Measurements from ENCODE around the gene TEKTIP1.

Gene TEKTIP1

DNA sequence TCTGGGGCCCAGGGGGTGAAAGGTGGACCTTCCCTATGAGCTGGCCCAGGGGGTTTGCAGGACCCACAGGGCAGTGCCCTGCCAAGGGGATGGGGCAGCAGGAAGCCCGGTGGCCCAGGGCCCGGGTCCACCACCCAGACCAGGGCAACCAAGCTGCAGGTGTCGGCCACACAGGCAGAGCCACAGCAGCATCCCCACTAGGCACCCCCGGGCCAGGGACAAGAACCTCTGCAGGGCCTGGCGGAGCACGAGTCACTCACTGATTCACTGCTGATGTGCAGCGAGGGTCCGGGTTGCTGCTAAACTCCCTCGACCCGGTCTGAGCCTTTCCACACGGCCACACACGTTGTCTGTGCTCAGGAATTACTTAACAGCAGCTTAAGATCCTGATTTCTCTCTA is 24.0 kb upstream of the TEKTIP1 start:
- no peak overlapping the region for H2AFZ ChIP-seq (ENCODE audit: low read length)
- H2BK12ac ChIP-seq (ENCODE audit: low read length), result no peak overlapping the region
- H2BK15ac ChIP-seq (ENCODE audit: low read length), result no peak overlapping the region
- no peak overlapping the region for H3K14ac ChIP-seq (ENCODE audit: low read length)
- H3K9ac ChIP-seq (ENCODE audit: low read depth, low read length, poor library complexity), result peak overlapping the region; percentile 53
- H3K79me1 ChIP-seq (ENCODE audit: low read depth, low read length), result peaks cover 61% of the 10 kb centered on the region
- H3K23ac ChIP-seq (ENCODE audit: low read depth, low read length, poor library complexity), result no peak overlapping the region
- H3K9me3 ChIP-seq (replicated peaks in 1 of 2; ENCODE audit: control insufficient read depth in 2 of 2, insufficient read depth in 1 of 2, low read depth in 1 of 2, low read length in 2 of 2), result no peaks in the 10 kb centered on the region
- H4K91ac ChIP-seq (ENCODE audit: low read depth, low read length, poor library complexity), result no peak overlapping the region
- H2AK5ac ChIP-seq (ENCODE audit: low read depth, low read length), result no peak overlapping the region
- no peak overlapping the region for H3K4me2 ChIP-seq (ENCODE audit: insufficient read depth, low read length, poor library complexity, severe bottlenecking)
- WGBS, 2 donors (ENCODE audit: extremely low coverage in 2 of 2, insufficient read length in 2 of 2, insufficient replicate concordance in 1 of 2), result no CpG with 5 or more reads among the region's 12 CpGs
- H3K4me1 ChIP-seq (ENCODE audit: control insufficient read depth in 2 of 2, insufficient read depth in 1 of 2, low read depth in 1 of 2, low read length in 2 of 2), result no peaks in the 10 kb centered on the region
- H3K4me3 ChIP-seq (ENCODE audit: low read length in 2 of 2), result no peak overlapping the region
- no peak overlapping the region for H2BK5ac ChIP-seq (ENCODE audit: low read length)
- no peak for DNase-seq (ENCODE audit: low spot score)
- H3K4ac ChIP-seq (ENCODE audit: low read length), result no peak overlapping the region
- H2BK120ac ChIP-seq (ENCODE audit: low read depth, low read length), result no peak overlapping the region
- no peaks in the 10 kb centered on the region for H3K27me3 ChIP-seq (ENCODE audit: control insufficient read depth in 3 of 3, insufficient read depth in 3 of 3, low read depth in 1 of 3, low read length in 3 of 3)
- H4K8ac ChIP-seq (ENCODE audit: low read depth, low read length), result no peak overlapping the region
- no peak overlapping the region for H3K18ac ChIP-seq (ENCODE audit: low read length)
- peaks cover 11 to 81% of the 10 kb centered on the region in 2 donors for H3K36me3 ChIP-seq (replicated peaks in 1 of 2; ENCODE audit: control insufficient read depth in 2 of 2, insufficient read depth in 2 of 2, low read length in 2 of 2)
- no peak overlapping the region for H3K27ac ChIP-seq (replicated peaks; ENCODE audit: low read length)

DNA sequence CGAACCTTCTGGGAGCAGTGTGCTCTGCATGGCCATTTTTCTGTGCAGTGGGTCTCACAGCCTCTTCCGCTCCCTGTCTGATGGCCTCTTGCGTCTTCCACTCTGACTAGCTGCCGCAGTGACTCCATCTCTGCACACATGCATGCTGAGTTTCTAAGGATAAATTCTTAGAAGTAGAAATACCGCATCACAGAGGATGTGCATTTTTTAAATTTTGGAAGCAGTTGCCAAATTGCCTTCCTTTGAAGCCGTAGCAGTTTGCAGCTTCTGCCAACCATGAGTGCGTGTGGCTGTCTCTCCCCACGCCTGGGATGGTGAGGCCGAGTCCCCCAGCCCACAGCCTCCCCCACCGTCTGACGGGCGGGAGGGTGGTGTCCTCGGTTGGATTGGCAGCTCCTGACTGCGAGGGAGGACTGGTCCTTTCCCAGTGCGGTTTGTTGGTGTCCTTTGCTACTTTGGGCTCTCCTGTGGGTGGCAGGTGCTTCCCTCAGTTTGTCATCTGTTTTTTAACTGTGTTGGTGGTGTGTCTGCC is 23.0 kb upstream of the TEKTIP1 start:
- peaks cover 11 to 81% of the 10 kb centered on the region in 2 donors for H3K36me3 ChIP-seq (replicated peaks in 1 of 2; ENCODE audit: control insufficient read depth in 2 of 2, insufficient read depth in 2 of 2, low read length in 2 of 2)
- H3K4me3 ChIP-seq (ENCODE audit: low read length in 2 of 2), result no peak overlapping the region
- no peak overlapping the region for H3K9ac ChIP-seq (ENCODE audit: low read depth, low read length, poor library complexity)
- no peaks in the 10 kb centered on the region for H3K27me3 ChIP-seq (ENCODE audit: control insufficient read depth in 3 of 3, insufficient read depth in 3 of 3, low read depth in 1 of 3, low read length in 3 of 3)
- H3K27ac ChIP-seq (replicated peaks; ENCODE audit: low read length), result no peak overlapping the region
- H4K8ac ChIP-seq (ENCODE audit: low read depth, low read length), result no peak overlapping the region
- peaks cover 57% of the 10 kb centered on the region for H3K79me1 ChIP-seq (ENCODE audit: low read depth, low read length)
- no peak overlapping the region for H2BK12ac ChIP-seq (ENCODE audit: low read length)
- no peak overlapping the region for H2BK15ac ChIP-seq (ENCODE audit: low read length)
- no peak overlapping the region for H3K4ac ChIP-seq (ENCODE audit: low read length)
- DNase-seq (ENCODE audit: low spot score), result no peak
- no peak overlapping the region for H3K23ac ChIP-seq (ENCODE audit: low read depth, low read length, poor library complexity)
- H4K91ac ChIP-seq (ENCODE audit: low read depth, low read length, poor library complexity), result no peak overlapping the region
- H3K14ac ChIP-seq (ENCODE audit: low read length), result no peak overlapping the region
- no peak overlapping the region for H3K18ac ChIP-seq (ENCODE audit: low read length)
- no peaks in the 10 kb centered on the region for H3K9me3 ChIP-seq (replicated peaks in 1 of 2; ENCODE audit: control insufficient read depth in 2 of 2, insufficient read depth in 1 of 2, low read depth in 1 of 2, low read length in 2 of 2)
- H2AK5ac ChIP-seq (ENCODE audit: low read depth, low read length), result no peak overlapping the region
- H2BK120ac ChIP-seq (ENCODE audit: low read depth, low read length), result no peak overlapping the region
- no peak overlapping the region for H2AFZ ChIP-seq (ENCODE audit: low read length)
- WGBS, 2 donors (ENCODE audit: extremely low coverage in 2 of 2, insufficient read length in 2 of 2, insufficient replicate concordance in 1 of 2), result no CpG with 5 or more reads among the region's 15 CpGs
- H2BK5ac ChIP-seq (ENCODE audit: low read length), result peak overlapping the region; percentile 17
- H3K4me1 ChIP-seq (ENCODE audit: control insufficient read depth in 2 of 2, insufficient read depth in 1 of 2, low read depth in 1 of 2, low read length in 2 of 2), result no peaks in the 10 kb centered on the region
- H3K4me2 ChIP-seq (ENCODE audit: insufficient read depth, low read length, poor library complexity, severe bottlenecking), result no peak overlapping the region

DNA sequence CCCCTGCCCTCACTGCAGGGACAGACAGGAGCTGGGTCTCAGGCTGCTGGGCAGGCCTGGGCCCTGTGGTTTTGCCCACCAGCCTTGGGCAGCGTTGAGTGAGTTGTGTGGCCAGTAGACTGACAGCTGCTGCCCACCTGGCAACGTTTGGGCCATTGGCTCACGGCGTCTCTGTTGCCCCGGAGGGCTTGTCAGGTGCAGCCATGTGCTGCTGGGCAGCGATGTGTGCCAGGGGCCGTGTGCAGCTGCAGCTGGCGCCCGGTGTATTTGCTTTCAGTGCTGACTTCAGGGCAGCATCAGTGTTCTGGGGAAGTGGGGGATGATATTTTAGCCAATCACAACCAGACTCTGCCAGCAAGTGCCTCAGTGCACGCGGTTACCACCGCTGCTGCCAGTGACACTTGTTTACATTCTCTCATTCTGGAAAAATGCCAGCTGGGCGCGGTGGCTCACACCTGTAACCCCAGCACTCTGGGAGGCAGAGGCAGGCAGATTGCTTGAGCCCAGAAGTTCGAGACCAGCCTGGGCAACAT is 22.2 kb upstream of the TEKTIP1 start:
- H3K4me3 ChIP-seq (ENCODE audit: low read length in 2 of 2), result no peak overlapping the region
- no peak for DNase-seq (ENCODE audit: low spot score)
- H2BK120ac ChIP-seq (ENCODE audit: low read depth, low read length), result no peak overlapping the region
- peak overlapping the region; percentile 17 for H2BK5ac ChIP-seq (ENCODE audit: low read length)
- H3K27ac ChIP-seq (replicated peaks; ENCODE audit: low read length), result no peak overlapping the region
- H3K4ac ChIP-seq (ENCODE audit: low read length), result no peak overlapping the region
- peak overlapping the region; percentile 43 for H4K8ac ChIP-seq (ENCODE audit: low read depth, low read length)
- H3K27me3 ChIP-seq (ENCODE audit: control insufficient read depth in 3 of 3, insufficient read depth in 3 of 3, low read depth in 1 of 3, low read length in 3 of 3), result no peaks in the 10 kb centered on the region
- peaks cover 54% of the 10 kb centered on the region for H3K79me1 ChIP-seq (ENCODE audit: low read depth, low read length)
- no peaks in the 10 kb centered on the region for H3K9me3 ChIP-seq (replicated peaks in 1 of 2; ENCODE audit: control insufficient read depth in 2 of 2, insufficient read depth in 1 of 2, low read depth in 1 of 2, low read length in 2 of 2)
- H3K4me1 ChIP-seq (ENCODE audit: control insufficient read depth in 2 of 2, insufficient read depth in 1 of 2, low read depth in 1 of 2, low read length in 2 of 2), result no peaks in the 10 kb centered on the region
- H2BK15ac ChIP-seq (ENCODE audit: low read length), result no peak overlapping the region
- no peak overlapping the region for H4K91ac ChIP-seq (ENCODE audit: low read depth, low read length, poor library complexity)
- H2BK12ac ChIP-seq (ENCODE audit: low read length), result no peak overlapping the region
- no peak overlapping the region for H2AFZ ChIP-seq (ENCODE audit: low read length)
- H3K4me2 ChIP-seq (ENCODE audit: insufficient read depth, low read length, poor library complexity, severe bottlenecking), result no peak overlapping the region
- no CpG with 5 or more reads among the region's 15 CpGs for whole genome bisulfite sequencing, 2 donors (ENCODE audit: extremely low coverage in 2 of 2, insufficient read length in 2 of 2, insufficient replicate concordance in 1 of 2)
- no peak overlapping the region for H3K18ac ChIP-seq (ENCODE audit: low read length)
- no peak overlapping the region for H3K23ac ChIP-seq (ENCODE audit: low read depth, low read length, poor library complexity)
- no peak overlapping the region for H3K9ac ChIP-seq (ENCODE audit: low read depth, low read length, poor library complexity)
- H3K14ac ChIP-seq (ENCODE audit: low read length), result no peak overlapping the region
- H2AK5ac ChIP-seq (ENCODE audit: low read depth, low read length), result no peak overlapping the region
- H3K36me3 ChIP-seq (replicated peaks in 1 of 2; ENCODE audit: control insufficient read depth in 2 of 2, insufficient read depth in 2 of 2, low read length in 2 of 2), result peaks cover 9 to 81% of the 10 kb centered on the region in 2 donors

- Histone ChIP-seq H3K14ac (ENCODE audit: low read length) (no peak overlapping the region), H3K27ac (replicated peaks; ENCODE audit: low read length) (no peak overlapping the region), H3K79me1 (ENCODE audit: low read depth, low read length) (peaks cover 52% of the 10 kb centered on the region), H4K91ac (ENCODE audit: low read depth, low read length, poor library complexity) (no peak overlapping the region), H3K9me3 (replicated peaks in 1 of 2; ENCODE audit: control insufficient read depth in 2 of 2, insufficient read depth in 1 of 2, low read depth in 1 of 2, low read length in 2 of 2) (no peaks in the 10 kb centered on the region), H3K4me2 (ENCODE audit: insufficient read depth, low read length, poor library complexity, severe bottlenecking) (no peak overlapping the region), H2BK12ac (ENCODE audit: low read length) (no peak overlapping the region), H2AK5ac (ENCODE audit: low read depth, low read length) (no peak overlapping the region), H3K9ac (ENCODE audit: low read depth, low read length, poor library complexity) (no peak overlapping the region), H3K27me3 (ENCODE audit: control insufficient read depth in 3 of 3, insufficient read depth in 3 of 3, low read depth in 1 of 3, low read length in 3 of 3) (peaks cover 0 to 2% (median 0%) of the 10 kb centered on the region in 3 experiments), H4K8ac (ENCODE audit: low read depth, low read length) (no peak overlapping the region), H2AFZ (ENCODE audit: low read length) (no peak overlapping the region), H3K18ac (ENCODE audit: low read length) (no peak overlapping the region), H2BK15ac (ENCODE audit: low read length) (no peak overlapping the region), H3K4ac (ENCODE audit: low read length) (no peak overlapping the region), H2BK120ac (ENCODE audit: low read depth, low read length) (no peak overlapping the region), H2BK5ac (ENCODE audit: low read length) (no peak overlapping the region), H3K4me3 (ENCODE audit: low read length in 2 of 2) (no peak overlapping the region), H3K36me3 (replicated peaks in 1 of 2; ENCODE audit: control insufficient read depth in 2 of 2, insufficient read depth in 2 of 2, low read length in 2 of 2) (peaks cover 12 to 83% of the 10 kb centered on the region in 2 donors), H3K23ac (ENCODE audit: low read depth, low read length, poor library complexity) (no peak overlapping the region), H3K4me1 (ENCODE audit: control insufficient read depth in 2 of 2, insufficient read depth in 1 of 2, low read depth in 1 of 2, low read length in 2 of 2) (no peaks in the 10 kb centered on the region)
- WGBS, 2 donors (ENCODE audit: extremely low coverage in 2 of 2, insufficient read length in 2 of 2, insufficient replicate concordance in 1 of 2), result no CpG with 5 or more reads among the region's 2 CpGs
- no peak for DNase-seq (ENCODE audit: low spot score)
These were observed 21.3 kb upstream of the TEKTIP1 start for GRCh38 chr19:3517638-3518037.

All from neuronal stem cell (in vitro differentiated cells).